GM18517 (cell line): Measurements from ENCODE around the gene HLA-DMA.
A peak's percentile ranks its signal among the peaks of the same experiment; 100 is the strongest.

Experiments
- ATAC-seq: cut with Tn5 transposase; IDR thresholded peaks from one replicate; pipeline ENCODE4 v1.9.1; 2021; ENCODE audit warnings: mild to moderate bottlenecking, moderate library complexity; ENCODE audit not compliant: unreplicated experiment

Gene HLA-DMA

DNA sequence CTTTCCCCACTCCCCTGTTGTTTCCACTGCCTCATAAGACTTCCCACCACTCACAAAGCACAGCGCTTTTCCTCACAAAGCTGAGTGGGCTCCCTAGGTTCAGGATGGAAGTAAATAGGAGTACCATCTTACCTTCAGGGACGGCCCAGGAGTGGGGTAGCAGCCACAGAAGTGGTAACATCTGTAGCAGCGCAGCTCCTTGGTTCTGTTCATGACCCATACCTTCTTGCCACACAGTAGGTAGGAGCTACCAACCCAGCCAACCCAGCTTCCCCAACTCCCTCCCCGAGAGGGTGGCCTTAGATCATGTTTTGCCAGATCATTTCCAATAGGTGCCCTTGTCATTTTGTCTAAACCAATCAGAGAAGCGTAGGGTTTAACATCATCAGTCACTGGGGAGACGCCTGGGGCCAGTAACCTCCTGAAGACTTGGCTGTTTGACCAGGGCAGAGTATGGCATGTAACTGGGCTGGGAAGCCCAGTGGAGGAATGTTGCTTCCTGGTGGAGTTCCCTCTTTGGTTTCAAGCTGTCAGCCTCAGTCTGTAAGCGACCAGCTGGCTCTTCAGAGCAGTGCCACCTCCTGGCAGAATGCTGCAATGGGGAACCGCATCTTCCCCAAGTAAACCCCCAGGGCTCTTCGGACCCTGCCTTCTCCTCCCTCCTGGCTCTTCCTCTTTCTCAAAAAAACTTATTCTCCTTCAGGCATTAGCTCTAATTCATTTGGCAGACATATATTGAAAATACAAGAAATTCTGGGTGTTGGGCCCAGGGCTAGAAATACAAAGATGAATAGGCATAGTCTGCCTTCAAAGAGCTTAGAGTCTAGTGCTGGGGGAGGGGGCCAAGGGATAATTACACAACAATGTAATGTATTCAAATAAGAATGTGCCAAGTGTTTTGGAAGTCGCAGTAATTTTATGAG lies at the start of gene HLA-DMA:
Gene HLA-DMA, minus strand, starts transcription at position 281 of the 923 bp plus-strand sequence. Its CDS starts 61 bp downstream, at position 220.
- peak; percentile 85 for ATAC-seq

DNA sequence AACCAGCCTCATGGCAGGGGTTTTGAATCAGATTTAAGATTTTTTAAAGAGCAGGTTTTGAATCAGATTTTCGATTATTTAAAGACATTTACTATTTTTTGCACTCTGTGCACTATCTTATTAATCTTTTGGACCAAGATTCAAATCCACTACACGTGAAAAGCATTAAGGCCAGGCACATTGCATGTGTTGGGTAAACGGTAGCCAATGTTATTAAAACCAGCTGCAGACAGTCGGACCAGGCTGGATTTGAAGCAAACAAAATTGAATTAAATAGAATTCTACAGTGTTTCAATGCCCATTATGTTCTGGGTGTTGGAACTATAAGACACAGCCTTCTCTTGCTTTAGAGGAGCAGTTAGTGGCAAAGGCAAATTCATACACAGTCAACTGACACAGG lies 48.8 kb upstream of the HLA-DMA start:
- ATAC-seq = no peak

DNA sequence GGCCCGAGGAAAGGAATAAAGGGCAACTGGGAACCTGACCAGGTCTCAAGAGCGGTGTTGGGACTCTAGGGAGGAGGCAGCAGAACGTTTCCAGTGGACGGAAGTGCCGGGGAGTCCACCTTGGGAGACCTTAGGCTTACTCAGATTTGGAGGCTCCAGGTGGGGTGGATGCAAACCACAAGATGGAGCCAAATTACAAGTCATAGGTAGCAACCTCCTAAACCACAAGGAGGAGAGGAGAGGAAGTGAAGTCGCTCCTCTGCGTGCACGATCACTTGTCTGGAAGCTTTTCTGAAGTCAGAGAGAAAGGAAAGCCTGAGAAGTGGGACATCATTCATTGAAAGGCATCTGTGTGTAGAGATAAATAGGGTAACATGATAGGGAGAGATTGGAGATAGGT lies 47.2 kb upstream of the HLA-DMA start:
- no peak for ATAC-seq

DNA sequence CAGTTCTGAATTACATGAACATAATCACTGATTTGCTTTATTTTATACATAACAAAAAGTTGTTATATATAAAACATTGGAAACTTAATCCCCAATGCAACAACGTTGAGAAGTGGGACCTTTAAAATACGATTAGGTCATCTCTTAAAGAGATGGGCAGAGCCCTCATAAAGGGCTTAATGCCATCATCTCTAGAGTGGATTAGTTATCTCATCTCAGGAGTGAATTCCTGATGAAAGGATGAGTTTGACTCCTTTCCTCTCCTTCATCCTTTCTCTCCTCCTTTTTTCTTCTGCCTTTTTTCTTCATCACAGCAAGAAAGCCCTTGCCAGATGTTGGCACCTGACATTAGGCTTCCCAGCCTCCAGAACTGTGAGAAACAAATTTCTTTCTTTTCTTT lies 42.6 kb upstream of the HLA-DMA start:
- ATAC-seq = no peak

DNA sequence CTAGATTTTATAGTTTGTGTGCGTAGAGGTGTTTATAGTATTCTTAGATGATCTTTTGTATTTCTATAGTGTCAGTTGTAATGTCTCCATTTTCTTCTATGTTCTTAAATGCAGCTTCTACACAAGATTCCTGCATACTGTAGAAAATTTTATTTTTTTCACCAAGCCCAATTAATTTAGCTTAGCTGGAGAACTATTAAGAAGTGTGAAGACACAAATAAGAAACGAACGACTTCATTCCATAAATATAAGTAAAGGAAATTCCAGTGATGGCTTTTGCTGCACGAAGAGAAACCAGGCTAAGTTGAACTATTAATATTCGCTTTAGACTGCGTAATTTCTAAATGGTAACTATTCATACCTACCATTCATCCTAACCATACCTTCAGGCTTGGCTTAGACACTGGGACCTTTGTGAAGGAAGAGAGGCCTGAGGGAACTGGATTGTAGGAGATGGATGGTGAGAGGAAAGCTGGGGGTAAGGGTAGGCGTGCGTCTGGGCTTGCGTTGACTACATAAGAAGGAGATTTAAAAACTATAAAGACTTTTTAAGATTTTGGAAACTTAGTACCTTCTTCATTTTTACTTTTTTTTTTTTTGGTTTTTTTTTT lies 40.6 kb upstream of the HLA-DMA start:
- no peak for ATAC-seq

DNA sequence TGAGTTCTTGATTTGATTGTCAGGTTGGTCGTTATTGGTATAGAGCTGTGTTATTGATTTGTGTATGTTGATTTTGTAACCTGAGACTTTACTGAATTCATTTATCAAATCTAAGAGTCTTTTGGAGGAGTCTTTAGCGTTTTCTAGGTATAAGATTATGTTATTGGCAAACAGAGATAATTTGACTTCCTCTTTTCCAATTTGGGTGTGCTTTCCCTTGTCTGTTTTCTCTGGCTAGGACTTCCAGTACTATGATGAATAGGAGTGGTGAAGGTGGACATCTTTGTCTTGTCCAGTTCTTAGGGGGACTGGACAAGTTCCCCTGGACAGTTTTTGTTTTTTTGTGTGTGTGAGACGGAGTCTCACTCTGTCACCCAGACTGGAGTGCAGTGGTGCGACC lies 39.1 kb upstream of the HLA-DMA start:
- ATAC-seq = no peak

DNA sequence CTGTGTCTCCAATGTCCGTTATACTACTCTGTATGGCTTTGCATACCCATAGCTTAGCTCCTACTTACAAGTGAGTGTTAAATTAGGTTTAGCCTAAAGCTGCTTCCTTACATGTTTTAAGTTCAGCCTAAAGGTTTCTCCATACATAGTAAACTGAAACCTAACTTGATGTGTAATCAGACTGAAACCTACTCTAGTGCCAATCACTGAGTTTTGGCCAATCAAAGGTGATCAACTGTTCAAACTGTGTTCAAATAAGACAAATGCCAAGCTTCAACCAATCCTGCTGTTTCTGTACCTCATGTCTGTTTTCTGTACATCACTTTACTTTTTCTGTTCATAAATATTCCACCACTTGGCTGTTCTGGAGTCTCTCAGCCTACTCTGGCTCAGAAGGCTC lies 36.5 kb upstream of the HLA-DMA start:
- no peak for ATAC-seq

DNA sequence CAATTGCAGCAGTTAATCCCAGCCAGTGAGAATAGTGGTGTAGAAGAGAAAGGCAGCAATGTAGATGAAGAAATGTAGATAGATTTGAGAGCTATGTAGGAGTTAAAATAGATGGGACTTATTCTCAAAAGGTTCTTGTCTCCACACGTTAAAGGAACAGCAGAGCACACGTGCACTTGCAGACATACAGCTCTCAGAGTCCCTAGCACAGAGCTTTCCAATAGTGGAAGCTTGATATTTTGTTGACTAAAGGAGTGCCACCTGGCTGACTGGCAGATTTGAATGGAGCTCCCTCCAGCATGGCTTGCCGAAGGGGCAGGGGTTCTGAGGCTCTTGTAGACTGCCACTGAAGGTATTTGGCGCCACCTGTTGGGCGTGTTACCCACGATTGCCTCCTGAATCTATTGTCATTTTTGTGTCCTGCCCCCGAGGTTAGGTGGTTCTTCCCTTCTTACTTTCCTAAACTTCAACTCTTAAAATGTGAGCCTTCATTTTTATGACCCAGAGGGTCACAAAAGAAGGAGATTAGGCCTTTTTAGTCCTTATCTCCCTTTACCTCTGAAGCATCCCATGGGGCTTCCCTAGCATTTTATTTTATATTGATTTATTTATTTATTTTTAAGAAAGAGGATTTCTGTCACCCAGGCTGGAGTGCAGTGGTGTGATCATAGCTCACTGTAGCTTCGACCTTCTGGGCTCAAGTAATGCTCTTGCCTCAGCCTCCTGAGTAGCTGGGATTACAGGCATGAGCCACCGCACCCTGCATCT lies 31.9 kb upstream of the HLA-DMA start:
- ATAC-seq = peak; percentile 56

DNA sequence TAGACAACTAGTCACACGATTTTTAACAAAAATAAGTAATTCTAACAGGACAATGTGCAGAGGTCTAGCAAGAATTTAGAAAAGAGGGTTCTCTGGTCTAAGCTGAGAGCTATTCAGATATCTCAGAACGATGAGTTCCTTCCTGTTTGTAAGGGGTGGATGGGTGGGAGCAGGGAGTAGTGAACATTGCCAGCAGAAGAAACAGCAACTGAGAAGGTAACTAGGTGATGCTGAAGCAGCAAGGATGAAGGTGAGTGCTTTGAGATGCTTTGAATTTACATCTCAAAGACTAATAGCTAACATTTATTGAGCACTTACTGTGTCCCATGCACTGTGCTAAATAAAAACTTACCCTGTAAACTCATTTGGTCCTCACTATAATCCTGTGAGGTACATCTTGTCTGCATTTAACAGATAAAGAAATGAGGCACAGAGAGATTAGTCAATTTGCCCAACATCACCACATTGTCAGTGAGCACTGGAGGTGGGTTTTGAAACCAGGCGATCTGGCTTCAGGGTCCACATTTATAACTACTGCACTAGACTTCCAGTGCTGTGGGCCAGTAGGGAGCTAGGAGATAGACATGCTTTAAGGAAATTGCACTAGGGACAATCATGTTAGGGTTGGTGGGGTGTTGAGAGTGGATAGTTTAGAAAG lies 31.2 kb upstream of the HLA-DMA start:
- ATAC-seq = no peak

DNA sequence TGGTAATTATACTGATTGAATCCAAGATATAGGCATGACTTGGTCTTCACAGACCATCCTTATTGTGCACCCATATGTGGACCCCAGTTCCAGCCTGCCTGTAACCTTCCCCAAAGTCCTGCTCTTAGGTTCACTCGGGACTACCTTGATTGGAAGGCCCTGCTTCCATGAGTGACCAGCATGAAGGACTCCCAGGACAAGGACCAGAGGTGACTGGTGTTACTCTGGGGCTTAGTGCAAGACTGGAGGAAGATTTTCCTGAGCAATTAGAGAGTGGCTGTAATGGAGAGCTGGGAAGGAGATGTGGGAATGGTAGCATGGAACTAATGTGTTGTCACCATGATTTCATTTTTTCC lies 30.6 kb upstream of the HLA-DMA start:
- no peak for ATAC-seq

DNA sequence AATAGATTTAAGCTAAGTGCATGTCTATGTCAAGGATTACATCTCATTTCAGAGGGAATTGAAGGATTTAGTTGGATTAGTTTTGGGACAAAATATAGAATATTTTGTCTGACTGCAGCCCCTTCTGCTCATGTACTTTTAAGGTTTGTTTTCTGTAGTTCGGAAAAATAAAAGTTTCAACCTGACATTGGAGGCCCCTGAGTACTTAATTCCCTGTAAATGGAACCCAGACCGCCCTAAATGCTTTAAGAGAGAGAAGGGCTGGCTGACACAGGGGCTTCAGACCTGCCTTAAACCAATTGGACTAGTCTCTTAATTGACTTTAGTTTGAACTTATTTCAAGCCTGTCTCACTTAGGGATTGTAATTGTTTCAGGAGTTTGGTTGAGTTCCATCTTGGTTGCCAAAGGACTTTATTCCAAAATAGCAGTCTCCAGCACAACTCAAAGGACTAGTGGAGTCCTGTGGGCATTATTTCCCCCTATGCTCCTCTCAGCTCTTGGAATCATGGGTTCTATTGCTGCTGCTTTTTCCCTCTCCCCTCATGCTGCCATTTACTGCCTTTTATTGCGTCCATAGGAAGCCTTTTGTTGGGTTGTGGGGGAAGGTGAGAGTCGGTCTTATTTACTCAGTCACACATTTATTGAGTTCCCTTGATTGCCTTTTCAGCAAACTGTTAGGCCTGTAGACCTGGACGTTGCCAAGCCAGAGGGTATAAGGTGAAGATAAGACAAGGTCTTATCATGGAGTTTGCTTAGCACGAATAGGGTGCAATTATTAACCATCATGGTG lies 30.0 kb upstream of the HLA-DMA start:
- ATAC-seq = no peak

DNA sequence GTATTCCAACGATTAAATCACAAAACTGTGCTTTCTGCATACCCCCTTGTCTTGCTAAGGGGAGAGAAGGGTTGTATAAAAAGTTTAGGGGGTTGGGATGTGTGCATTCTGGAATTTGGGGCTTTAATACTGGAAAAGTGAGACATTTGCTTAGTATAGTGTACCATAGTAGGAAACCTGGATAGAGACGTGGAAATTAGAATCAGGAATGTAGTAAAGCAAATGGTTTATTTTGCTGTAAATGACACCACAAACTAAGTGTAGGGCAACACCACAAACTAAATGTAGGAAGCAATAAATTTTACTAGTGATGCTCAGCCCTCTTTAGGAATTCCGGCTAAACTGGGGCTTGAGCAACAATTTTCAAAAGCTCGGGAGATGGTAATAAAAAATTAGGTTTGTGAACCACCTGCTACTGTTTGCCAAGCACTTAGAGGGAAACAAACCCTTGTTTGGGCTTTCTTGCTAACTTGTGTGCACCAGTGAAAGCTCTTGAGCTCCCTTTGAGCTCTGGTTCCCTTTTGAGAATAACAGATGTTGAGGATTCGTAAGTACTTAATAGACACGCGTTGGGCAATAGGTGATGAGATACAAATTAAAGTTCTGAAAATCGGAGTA lies 29.3 kb upstream of the HLA-DMA start:
- no peak for ATAC-seq

DNA sequence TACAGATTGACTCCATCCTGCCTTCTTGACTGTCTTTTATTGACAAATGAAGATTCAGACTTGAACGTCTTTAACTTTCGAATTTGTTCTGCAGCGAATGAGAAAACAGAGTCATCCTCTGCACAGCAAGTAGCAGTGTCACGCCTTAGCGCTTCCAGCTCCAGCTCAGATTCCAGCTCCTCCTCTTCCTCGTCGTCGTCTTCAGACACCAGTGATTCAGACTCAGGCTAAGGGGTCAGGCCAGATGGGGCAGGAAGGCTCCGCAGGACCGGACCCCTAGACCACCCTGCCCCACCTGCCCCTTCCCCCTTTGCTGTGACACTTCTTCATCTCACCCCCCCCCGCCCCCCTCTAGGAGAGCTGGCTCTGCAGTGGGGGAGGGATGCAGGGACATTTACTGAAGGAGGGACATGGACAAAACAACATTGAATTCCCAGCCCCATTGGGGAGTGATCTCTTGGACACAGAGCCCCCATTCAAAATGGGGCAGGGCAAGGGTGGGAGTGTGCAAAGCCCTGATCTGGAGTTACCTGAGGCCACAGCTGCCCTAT lies 27.7 kb upstream of the HLA-DMA start:
- no peak for ATAC-seq

DNA sequence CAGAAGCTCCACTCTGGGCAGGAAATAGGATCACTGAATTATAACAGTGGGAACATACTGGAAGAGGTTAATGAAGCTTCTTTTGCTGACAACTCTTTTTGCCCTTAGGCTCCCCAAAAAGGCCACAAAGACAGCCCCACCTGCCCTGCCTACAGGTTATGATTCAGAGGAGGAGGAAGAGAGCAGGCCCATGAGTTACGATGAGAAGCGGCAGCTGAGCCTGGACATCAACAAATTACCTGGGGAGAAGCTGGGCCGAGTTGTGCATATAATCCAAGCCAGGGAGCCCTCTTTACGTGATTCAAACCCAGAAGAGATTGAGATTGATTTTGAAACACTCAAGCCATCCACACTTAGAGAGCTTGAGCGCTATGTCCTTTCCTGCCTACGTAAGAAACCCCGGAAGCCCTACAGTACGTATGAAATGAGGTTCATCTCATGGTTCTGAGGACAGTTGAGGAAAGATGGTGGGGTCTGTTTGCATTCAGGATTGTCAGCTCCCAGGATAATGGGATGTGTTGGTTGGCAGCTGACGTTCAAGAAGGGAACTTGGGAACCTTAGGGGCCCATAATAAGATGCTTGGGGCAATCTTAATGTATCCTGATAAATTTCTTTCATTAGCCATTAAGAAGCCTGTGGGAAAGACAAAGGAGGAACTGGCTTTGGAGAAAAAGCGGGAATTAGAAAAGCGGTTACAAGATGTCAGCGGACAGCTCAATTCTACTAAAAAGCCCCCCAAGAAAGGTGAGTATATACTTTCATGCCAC lies 27.0 kb upstream of the HLA-DMA start:
- no peak for ATAC-seq

DNA sequence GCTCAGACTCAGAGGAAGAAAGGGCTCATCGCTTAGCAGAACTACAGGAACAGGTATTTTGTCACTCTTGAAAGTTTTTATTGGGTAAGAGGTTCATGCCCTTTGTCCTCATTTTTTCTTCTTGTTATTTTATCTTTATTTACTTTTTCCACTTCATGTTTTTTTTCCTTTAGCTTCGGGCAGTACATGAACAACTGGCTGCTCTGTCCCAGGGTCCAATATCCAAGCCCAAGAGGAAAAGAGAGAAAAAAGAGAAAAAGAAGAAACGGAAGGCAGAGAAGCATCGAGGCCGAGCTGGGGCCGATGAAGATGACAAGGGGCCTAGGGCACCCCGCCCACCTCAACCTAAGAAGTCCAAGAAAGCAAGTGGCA lies 25.0 kb upstream of the HLA-DMA start:
- no peak for ATAC-seq

DNA sequence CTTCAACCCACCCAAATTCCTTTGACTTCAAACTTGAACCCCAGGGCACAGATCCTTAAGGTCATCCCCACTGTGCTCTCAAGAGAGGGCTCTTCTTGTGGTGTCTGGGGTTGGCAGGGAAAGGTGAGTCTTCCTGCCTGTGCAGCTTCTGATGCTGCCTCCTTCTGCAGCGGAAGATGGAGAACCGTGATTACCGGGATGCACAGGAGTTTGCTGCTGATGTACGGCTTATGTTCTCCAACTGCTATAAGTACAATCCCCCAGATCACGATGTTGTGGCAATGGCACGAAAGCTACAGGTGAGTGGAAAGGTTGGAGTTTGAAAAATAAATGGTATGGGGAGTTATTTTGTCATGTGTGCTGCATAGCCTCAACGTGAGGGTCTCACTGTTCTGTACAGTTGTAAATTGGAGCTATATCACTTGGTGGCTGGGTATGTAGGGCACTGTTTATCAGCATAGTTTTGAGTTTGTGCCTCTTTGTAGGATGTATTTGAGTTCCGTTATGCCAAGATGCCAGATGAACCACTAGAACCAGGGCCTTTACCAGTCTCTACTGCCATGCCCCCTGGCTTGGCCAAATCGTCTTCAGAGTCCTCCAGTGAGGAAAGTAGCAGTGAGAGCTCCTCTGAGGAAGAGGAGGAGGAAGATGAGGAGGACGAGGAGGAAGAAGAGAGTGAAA lies 24.5 kb upstream of the HLA-DMA start:
- no peak for ATAC-seq

DNA sequence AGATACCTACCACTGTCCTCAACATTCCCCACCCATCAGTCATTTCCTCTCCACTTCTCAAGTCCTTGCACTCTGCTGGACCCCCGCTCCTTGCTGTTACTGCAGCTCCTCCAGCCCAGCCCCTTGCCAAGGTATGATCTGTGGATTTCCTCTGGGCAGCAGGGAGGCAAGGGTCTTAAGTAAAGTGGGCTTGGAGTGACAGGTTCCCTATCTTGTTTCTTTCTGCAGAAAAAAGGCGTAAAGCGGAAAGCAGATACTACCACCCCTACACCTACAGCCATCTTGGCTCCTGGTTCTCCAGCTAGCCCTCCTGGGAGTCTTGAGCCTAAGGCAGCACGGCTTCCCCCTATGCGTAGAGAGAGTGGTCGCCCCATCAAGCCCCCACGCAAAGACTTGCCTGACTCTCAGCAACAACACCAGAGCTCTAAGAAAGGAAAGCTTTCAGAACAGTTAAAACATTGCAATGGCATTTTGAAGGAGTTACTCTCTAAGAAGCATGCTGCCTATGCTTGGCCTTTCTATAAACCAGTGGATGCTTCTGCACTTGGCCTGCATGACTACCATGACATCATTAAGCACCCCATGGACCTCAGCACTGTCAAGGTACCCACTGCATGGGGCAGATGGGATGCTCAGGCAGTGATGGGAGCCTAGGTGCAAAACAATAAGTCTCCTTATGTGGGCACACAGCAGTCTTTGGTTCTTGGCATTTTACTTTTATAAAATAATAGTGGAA lies 23.6 kb upstream of the HLA-DMA start:
- ATAC-seq = no peak

DNA sequence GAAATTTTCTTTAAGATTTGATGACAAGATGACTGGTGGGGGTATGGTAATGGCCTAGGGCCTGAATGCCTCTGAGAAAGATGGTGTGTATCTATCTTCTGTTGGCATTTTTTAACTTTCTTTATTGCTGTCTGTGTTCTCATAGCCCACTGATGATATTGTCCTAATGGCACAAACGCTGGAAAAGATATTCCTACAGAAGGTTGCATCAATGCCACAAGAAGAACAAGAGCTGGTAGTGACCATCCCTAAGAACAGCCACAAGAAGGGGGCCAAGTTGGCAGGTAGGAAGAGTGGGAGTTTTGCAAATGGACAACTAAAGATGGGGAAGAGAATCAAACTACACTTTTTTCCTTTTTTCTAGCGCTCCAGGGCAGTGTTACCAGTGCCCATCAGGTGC lies 23.0 kb upstream of the HLA-DMA start:
- ATAC-seq = no peak
